DMS 273 (cell line): ENCODE data around the gene CD80.
A peak's percentile ranks its signal among the peaks of the same experiment; 100 is the strongest.

Source experiments
- DNase-seq: peaks from one replicate; lab custom pipeline; 2025; ENCODE audit not compliant: unreplicated experiment; lab: John Stamatoyannopoulos, UW

Gene CD80

GRCh38 chr3:119500265-119500664 lies 59.1 kb downstream of the CD80 start:
- DNase-seq: no peak

DNA sequence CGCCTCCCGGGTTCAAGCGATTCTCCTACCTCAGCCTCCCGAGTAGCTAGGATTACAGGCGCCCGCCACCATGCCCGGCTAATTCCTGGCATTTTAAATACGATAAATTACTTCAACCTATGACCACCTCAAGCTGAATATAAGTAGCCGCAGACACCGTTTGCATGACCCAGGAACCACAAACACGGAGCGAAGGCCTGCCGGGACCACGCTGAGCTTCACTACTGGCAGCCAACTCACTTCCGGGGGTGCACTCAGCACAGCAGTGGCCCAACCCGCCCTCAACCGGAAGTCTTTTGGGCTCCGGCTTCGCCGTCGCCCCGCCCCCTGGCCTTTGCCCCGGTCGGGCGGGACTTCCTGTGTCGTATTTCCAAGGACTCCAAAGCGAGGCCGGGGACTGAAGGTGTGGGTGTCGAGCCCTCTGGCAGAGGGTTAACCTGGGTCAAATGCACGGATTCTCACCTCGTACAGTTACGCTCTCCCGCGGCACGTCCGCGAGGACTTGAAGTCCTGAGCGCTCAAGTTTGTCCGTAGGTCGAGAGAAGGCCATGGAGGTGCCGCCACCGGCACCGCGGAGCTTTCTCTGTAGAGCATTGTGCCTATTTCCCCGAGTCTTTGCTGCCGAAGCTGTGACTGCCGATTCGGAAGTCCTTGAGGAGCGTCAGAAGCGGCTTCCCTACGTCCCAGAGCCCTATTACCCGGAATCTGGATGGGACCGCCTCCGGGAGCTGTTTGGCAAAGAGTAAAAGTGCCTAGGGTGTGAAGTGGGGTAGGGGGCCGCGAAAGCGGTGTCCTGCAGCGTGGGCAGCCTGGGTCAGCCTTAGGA lies 61.0 kb downstream of the CD80 start, which contains the start of gene TIMMDC1:
Gene TIMMDC1, plus strand, starts transcription at position 362 of the 826 bp plus-strand sequence. Its CDS starts 187 bp downstream, at position 549.
- peak; percentile 100 for DNase-seq

- peak; percentile 56 for DNase-seq
Measured at GRCh38 chr3:119497820-119498185, 61.6 kb downstream of the CD80 start.

GRCh38 chr3:119494597-119494996 lies 64.8 kb downstream of the CD80 start:
- peak; percentile 27 for DNase-seq

DNA sequence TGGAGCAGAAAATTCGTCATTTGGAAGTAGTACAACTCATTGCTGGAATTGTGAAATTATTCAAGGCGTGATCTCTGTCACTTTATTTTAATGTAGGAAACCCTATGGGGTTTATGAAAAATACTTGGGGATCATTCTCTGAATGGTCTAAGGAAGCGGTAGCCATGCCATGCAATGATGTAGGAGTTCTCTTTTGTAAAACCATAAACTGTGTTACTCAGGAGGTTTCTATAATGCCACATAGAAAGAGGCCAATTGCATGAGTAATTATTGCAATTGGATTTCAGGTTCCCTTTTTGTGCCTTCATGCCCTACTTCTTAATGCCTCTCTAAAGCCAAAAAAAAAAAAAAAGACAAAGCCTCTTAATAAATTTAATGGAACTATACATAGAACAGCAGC lies 66.6 kb downstream of the CD80 start:
- no peak for DNase-seq

DNA sequence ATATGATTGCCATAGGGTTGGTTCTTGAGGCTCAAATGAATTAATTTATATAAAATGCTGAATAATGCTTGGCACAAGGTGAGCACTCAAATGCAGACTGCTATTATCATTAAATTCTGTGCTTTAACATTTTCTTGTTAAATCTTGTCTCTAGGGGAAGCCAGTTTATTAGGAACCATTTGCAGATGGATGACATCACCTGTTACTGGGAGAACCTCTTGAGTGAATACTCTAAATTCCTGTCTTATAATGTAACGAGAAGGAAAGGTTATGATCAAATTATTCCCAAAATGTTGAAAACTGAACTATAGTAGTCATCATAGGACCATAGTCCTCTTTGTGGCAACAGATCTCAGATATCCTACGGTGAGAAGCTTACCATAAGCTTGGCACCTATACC lies 67.3 kb downstream of the CD80 start:
- peak; percentile 11 for DNase-seq

GRCh38 chr3:119490153-119490552 lies 69.3 kb downstream of the CD80 start:
- DNase-seq: no peak

DNA sequence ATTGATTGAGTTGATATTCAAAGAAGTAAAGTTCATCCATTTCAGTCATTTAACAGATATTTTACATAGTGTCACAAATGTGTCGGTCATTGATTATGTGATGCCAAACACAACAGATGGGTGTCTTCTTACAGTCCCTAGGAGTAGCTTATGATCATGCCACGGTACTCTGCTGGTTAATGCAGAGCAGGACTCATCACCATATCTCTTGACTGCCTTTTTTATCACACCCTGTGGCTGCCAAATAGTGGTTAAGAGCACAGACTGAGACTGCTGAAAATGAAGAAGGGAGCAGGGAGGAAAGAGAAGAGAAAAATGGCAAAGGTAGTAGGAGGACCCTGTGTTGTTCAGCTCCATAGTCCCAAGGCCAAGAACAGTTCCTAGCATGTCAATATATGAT lies 73.9 kb downstream of the CD80 start:
- DNase-seq: no peak

- no peak for DNase-seq
Measured at GRCh38 chr3:119483101-119483500, 76.3 kb downstream of the CD80 start.

DNA sequence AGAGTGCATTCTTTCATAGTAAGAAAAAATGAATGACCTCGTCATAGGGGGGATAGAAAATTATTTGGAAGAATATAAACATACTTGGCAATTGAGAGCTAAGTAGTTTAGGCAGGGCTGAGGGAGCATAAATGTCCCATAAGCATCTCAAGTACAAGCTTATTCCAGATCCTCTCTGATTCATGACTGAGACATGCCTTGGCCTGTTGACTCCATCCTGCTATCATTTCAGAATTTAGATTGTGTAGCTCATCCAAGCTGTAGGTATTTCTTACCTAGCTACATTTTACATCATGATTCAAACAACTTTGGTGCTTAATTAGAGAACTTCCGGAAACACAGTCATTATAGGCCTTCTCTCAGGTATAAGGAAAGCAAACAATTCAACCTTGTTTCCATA lies 78.3 kb downstream of the CD80 start:
- DNase-seq: no peak
